ENCODE data around the gene OR4K5. TPM values are rescaled to one million over a fixed set of nuclear protein-coding genes. Genes with fewer than 3 reads are reported as not detected.

The OR4K5 gene
- total and polyA plus RNA-seq, 2 donors (not counting 1 experiment from before 2014, with no cell fraction given) = not detected

- Histone ChIP-seq H3K79me2 (ENCODE audit: control insufficient read depth, insufficient read depth, low read length) (no peaks in the 10 kb centered on the region), H4K20me1 (ENCODE audit: control insufficient read depth, extremely low read depth, insufficient read depth, low read length) (no peaks in the 10 kb centered on the region), H3K9me3 (ENCODE audit: control insufficient read depth, insufficient read depth, low read depth, low read length) (no peaks in the 10 kb centered on the region), H3K9ac (ENCODE audit: insufficient read depth, low read length) (no peak overlapping the region), H3K4me3 (replicated peaks in 1 of 4; ENCODE audit: control extremely low read depth in 1 of 4, insufficient read depth in 1 of 4, low read depth in 3 of 4, low read length in 4 of 4) (no peak overlapping the region), H3K27me3 (ENCODE audit: control insufficient read depth, insufficient read depth, low read length) (no peaks in the 10 kb centered on the region), H2AFZ (ENCODE audit: low read length) (no peak overlapping the region), H3K36me3 (ENCODE audit: control insufficient read depth, insufficient read depth, low read length) (no peaks in the 10 kb centered on the region), H3K27ac (ENCODE audit: insufficient read depth, low read length) (no peak overlapping the region), H3K4me2 (ENCODE audit: extremely low read depth, insufficient read depth, low read length) (no peak overlapping the region), H3K4me1 (ENCODE audit: control insufficient read depth, extremely low read depth, insufficient read depth, low read length) (no peaks in the 10 kb centered on the region)
- TF ChIP-seq EZH2 (IDR thresholded peaks at IDR 0.05; ENCODE audit: low read length, missing control alignments) (no peak), CTCF (conservative IDR thresholded peaks at IDR 0.05 in 1 of 2, IDR thresholded peaks at IDR 0.05 in 1 of 2; ENCODE audit: low read depth in 1 of 2, low read length in 2 of 2) (peak in 1 of 2 donors; percentile 50)
- DNase-seq (ENCODE audit: low read depth in 2 of 2) = peak in 1 of 2 donors; percentile 4
These were observed 42.3 kb upstream of the OR4K5 start for GRCh38 chr14:19878029-19878642.

- H3K36me3 ChIP-seq (ENCODE audit: control insufficient read depth, insufficient read depth, low read length) = no peaks in the 10 kb centered on the region
- H3K4me3 ChIP-seq (replicated peaks in 1 of 4; ENCODE audit: control extremely low read depth in 1 of 4, insufficient read depth in 1 of 4, low read depth in 3 of 4, low read length in 4 of 4) = no peak overlapping the region
- H3K9ac ChIP-seq (ENCODE audit: insufficient read depth, low read length) = no peak overlapping the region
- H3K79me2 ChIP-seq (ENCODE audit: control insufficient read depth, insufficient read depth, low read length) = no peaks in the 10 kb centered on the region
- no peak for DNase-seq (ENCODE audit: low read depth in 2 of 2)
- no peak overlapping the region for H3K27ac ChIP-seq (ENCODE audit: insufficient read depth, low read length)
- no peaks in the 10 kb centered on the region for H4K20me1 ChIP-seq (ENCODE audit: control insufficient read depth, extremely low read depth, insufficient read depth, low read length)
- H3K9me3 ChIP-seq (ENCODE audit: control insufficient read depth, insufficient read depth, low read depth, low read length) = no peaks in the 10 kb centered on the region
- H3K27me3 ChIP-seq (ENCODE audit: control insufficient read depth, insufficient read depth, low read length) = no peaks in the 10 kb centered on the region
- no peak for TF ChIP-seq EZH2 (IDR thresholded peaks at IDR 0.05; ENCODE audit: low read length, missing control alignments)
- no peak for TF ChIP-seq CTCF (conservative IDR thresholded peaks at IDR 0.05 in 1 of 2, IDR thresholded peaks at IDR 0.05 in 1 of 2; ENCODE audit: low read depth in 1 of 2, low read length in 2 of 2)
- H3K4me2 ChIP-seq (ENCODE audit: extremely low read depth, insufficient read depth, low read length) = no peak overlapping the region
- H2AFZ ChIP-seq (ENCODE audit: low read length) = no peak overlapping the region
- no peaks in the 10 kb centered on the region for H3K4me1 ChIP-seq (ENCODE audit: control insufficient read depth, extremely low read depth, insufficient read depth, low read length)
These were observed 25.1 kb upstream of the OR4K5 start for GRCh38 chr14:19895282-19895681.

- no peak overlapping the region for H3K27ac ChIP-seq (ENCODE audit: insufficient read depth, low read length)
- H3K79me2 ChIP-seq (ENCODE audit: control insufficient read depth, insufficient read depth, low read length) = no peaks in the 10 kb centered on the region
- no peak overlapping the region for H3K4me2 ChIP-seq (ENCODE audit: extremely low read depth, insufficient read depth, low read length)
- no peak overlapping the region for H3K4me3 ChIP-seq (replicated peaks in 1 of 4; ENCODE audit: control extremely low read depth in 1 of 4, insufficient read depth in 1 of 4, low read depth in 3 of 4, low read length in 4 of 4)
- H4K20me1 ChIP-seq (ENCODE audit: control insufficient read depth, extremely low read depth, insufficient read depth, low read length) = no peaks in the 10 kb centered on the region
- no peaks in the 10 kb centered on the region for H3K27me3 ChIP-seq (ENCODE audit: control insufficient read depth, insufficient read depth, low read length)
- DNase-seq (ENCODE audit: low read depth in 2 of 2) = no peak
- TF ChIP-seq CTCF (conservative IDR thresholded peaks at IDR 0.05 in 1 of 2, IDR thresholded peaks at IDR 0.05 in 1 of 2; ENCODE audit: low read depth in 1 of 2, low read length in 2 of 2) = no peak
- TF ChIP-seq EZH2 (IDR thresholded peaks at IDR 0.05; ENCODE audit: low read length, missing control alignments) = no peak
- H3K9ac ChIP-seq (ENCODE audit: insufficient read depth, low read length) = no peak overlapping the region
- H3K9me3 ChIP-seq (ENCODE audit: control insufficient read depth, insufficient read depth, low read depth, low read length) = no peaks in the 10 kb centered on the region
- H3K4me1 ChIP-seq (ENCODE audit: control insufficient read depth, extremely low read depth, insufficient read depth, low read length) = no peaks in the 10 kb centered on the region
- no peaks in the 10 kb centered on the region for H3K36me3 ChIP-seq (ENCODE audit: control insufficient read depth, insufficient read depth, low read length)
- no peak overlapping the region for H2AFZ ChIP-seq (ENCODE audit: low read length)
These were observed 19.4 kb upstream of the OR4K5 start for GRCh38 chr14:19900999-19901398.
